ENCODE results near the gene AP4M1. TPM values are rescaled to one million over a fixed set of nuclear protein-coding genes. Genes with fewer than 3 reads are reported as not detected.

The AP4M1 gene, protein sequence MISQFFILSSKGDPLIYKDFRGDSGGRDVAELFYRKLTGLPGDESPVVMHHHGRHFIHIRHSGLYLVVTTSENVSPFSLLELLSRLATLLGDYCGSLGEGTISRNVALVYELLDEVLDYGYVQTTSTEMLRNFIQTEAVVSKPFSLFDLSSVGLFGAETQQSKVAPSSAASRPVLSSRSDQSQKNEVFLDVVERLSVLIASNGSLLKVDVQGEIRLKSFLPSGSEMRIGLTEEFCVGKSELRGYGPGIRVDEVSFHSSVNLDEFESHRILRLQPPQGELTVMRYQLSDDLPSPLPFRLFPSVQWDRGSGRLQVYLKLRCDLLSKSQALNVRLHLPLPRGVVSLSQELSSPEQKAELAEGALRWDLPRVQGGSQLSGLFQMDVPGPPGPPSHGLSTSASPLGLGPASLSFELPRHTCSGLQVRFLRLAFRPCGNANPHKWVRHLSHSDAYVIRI
- polyA plus RNA-seq (2011; rRNA removed), result 13.7 and 16.6 TPM in 2 replicates
- 17.3 and 19.4 TPM in 2 replicates for polyA plus RNA-seq (2012; cell fraction: cytosol; rRNA removed)
- 35.9 and 37.0 TPM in 2 replicates for polyA plus RNA-seq (2012; cell fraction: nucleus; rRNA removed)
- 16.5 to 18.3 TPM (median 18.1 TPM) in 3 replicates for polyA plus RNA-seq (2017; fragmentation: RNase III; extraction: RNeasy Plus Mini Kit Qiagen cat#74134 plus additional on column Dnase treatment)
- polyA minus RNA-seq (2011; rRNA and poly(A)+ RNA removed), result 22.7 and 28.1 TPM in 2 replicates

DNA sequence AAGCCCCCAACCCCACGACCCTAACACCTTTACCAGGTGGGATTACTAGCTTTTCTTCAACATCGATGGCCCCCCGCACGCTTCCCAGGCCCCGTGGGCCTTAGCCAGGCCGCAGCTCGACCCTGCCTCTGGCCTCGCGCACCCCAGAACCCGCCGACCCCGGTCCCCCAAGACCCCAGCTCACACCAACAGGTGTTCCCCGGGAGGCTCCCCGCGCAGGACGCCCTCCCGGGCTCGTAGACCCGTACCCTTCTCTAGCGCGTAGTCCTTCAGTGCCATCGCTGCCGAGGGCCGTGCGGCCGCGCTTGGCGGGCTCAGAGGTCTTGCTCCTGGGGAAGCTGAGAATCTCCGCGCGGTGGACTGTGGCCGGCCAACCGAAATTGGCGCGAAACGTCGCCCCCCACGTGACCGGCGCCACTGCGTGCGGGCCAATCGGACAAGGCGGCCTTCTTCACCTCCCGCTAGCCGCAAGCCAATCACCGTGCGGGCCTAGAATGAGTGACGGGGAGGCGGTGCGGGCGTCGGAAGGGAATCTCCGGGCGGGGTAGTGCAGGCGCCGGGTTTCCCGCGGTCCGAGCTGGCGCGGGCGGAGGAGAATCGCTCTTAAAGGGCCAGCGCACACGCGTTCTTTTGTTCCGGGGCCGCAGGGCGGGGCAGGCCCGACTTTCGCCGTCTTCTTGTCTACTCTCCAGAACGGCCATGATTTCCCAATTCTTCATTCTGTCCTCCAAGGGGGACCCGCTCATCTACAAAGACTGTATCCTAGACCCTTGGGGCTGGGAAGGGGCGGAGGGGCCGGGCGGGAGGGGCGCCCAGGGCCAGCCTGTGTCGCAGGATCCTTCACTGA lies at the start of gene AP4M1, which contains the start of gene MCM7:
Gene AP4M1, plus strand, starts transcription at position 628 of the 847 bp plus-strand sequence. Its CDS starts 72 bp downstream, at position 700.
Gene MCM7, minus strand, starts transcription at position 382 of the 847 bp plus-strand sequence. Its CDS starts 103 bp downstream, at position 279.
- DNase-seq (ENCODE audit: low read depth in 1 of 2, low spot score in 1 of 2), result peak; percentile 97 to 100
- Histone ChIP-seq H3K4me2 (peak within 1 kb of the TSS; percentile 85), H3K27ac (peak within 1 kb of the TSS; percentile 94 to 100), H3K9me3 (no peaks in the 10 kb centered on the region), H3K4me3 (peak within 1 kb of the TSS; percentile 98), H3K4me1 (peaks cover 18% of the 10 kb centered on the region)
- WGBS (ENCODE audit: missing lambda C conversion rate), result under 1% methylated on average over 45 of the region's 80 CpGs
- POLR2A ChIA-PET, result interaction anchor here (0.6 to 3.0 kb wide), 19 partner anchors 8 to 692 kb away, joined by 3 to 46 read pairs (median 6); partner anchors contain the start of genes BUD31, COPS6, LAMTOR4 and MBLAC1
- peak; percentile 89 to 91 for ATAC-seq
- CTCF ChIA-PET, result interaction anchor here (0.6 to 3.9 kb wide), 6 partner anchors 11 to 489 kb away, joined by 3 to 33 read pairs (median 4); partner anchors contain the start of gene COPS6
- no peak for FAIRE-seq
- TF ChIP-seq, protein P1, sequence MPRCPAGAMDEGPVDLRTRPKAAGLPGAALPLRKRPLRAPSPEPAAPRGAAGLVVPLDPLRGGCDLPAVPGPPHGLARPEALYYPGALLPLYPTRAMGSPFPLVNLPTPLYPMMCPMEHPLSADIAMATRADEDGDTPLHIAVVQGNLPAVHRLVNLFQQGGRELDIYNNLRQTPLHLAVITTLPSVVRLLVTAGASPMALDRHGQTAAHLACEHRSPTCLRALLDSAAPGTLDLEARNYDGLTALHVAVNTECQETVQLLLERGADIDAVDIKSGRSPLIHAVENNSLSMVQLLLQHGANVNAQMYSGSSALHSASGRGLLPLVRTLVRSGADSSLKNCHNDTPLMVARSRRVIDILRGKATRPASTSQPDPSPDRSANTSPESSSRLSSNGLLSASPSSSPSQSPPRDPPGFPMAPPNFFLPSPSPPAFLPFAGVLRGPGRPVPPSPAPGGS (IDR thresholded peaks at IDR 0.05), result peak; percentile 64; the same call in 1 of the 3 replicates
- TF ChIP-seq HEYL (CRISPR knock-in tag; IDR thresholded peaks at IDR 0.05), result no peak
- no peak for TF ChIP-seq ZNF302 (CRISPR knock-in tag; IDR thresholded peaks at IDR 0.05)
- no peak for TF ChIP-seq CHD2 (IDR thresholded peaks at IDR 0.05; ENCODE audit: low read length, partially characterized antibody)
- TF ChIP-seq RAD21 (conservative IDR thresholded peaks at IDR 0.05 in 1 of 2, IDR thresholded peaks at IDR 0.05 in 1 of 2), result no peak
- TF ChIP-seq, protein P2, sequence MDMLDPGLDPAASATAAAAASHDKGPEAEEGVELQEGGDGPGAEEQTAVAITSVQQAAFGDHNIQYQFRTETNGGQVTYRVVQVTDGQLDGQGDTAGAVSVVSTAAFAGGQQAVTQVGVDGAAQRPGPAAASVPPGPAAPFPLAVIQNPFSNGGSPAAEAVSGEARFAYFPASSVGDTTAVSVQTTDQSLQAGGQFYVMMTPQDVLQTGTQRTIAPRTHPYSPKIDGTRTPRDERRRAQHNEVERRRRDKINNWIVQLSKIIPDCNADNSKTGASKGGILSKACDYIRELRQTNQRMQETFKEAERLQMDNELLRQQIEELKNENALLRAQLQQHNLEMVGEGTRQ (IDR thresholded peaks at IDR 0.05), result peak; percentile 98
- TF ChIP-seq POLR2A (IDR thresholded peaks at IDR 0.05; ENCODE audit: low read length), result no peak
- TF ChIP-seq JUNB (IDR thresholded peaks at IDR 0.05), result no peak
- peak; percentile 31; the same call in 1 of the 2 replicates for TF ChIP-seq BHLHE40 (IDR thresholded peaks at IDR 0.05; ENCODE audit: low read depth, low read length)
- no peak for TF ChIP-seq MAZ (IDR thresholded peaks at IDR 0.05; ENCODE audit: borderline replicate concordance, low read depth, low read length)
- TF ChIP-seq, protein P3, sequence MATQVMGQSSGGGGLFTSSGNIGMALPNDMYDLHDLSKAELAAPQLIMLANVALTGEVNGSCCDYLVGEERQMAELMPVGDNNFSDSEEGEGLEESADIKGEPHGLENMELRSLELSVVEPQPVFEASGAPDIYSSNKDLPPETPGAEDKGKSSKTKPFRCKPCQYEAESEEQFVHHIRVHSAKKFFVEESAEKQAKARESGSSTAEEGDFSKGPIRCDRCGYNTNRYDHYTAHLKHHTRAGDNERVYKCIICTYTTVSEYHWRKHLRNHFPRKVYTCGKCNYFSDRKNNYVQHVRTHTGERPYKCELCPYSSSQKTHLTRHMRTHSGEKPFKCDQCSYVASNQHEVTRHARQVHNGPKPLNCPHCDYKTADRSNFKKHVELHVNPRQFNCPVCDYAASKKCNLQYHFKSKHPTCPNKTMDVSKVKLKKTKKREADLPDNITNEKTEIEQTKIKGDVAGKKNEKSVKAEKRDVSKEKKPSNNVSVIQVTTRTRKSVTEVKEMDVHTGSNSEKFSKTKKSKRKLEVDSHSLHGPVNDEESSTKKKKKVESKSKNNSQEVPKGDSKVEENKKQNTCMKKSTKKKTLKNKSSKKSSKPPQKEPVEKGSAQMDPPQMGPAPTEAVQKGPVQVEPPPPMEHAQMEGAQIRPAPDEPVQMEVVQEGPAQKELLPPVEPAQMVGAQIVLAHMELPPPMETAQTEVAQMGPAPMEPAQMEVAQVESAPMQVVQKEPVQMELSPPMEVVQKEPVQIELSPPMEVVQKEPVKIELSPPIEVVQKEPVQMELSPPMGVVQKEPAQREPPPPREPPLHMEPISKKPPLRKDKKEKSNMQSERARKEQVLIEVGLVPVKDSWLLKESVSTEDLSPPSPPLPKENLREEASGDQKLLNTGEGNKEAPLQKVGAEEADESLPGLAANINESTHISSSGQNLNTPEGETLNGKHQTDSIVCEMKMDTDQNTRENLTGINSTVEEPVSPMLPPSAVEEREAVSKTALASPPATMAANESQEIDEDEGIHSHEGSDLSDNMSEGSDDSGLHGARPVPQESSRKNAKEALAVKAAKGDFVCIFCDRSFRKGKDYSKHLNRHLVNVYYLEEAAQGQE (IDR thresholded peaks at IDR 0.05), result no peak
- TF ChIP-seq PHF8 (IDR thresholded peaks at IDR 0.05; ENCODE audit: borderline replicate concordance, low read depth), result peak; percentile 23; the same call in 1 of the 2 replicates
- no peak for TF ChIP-seq NR3C1 (IDR thresholded peaks at IDR 0.05)
- TF ChIP-seq, protein P4, sequence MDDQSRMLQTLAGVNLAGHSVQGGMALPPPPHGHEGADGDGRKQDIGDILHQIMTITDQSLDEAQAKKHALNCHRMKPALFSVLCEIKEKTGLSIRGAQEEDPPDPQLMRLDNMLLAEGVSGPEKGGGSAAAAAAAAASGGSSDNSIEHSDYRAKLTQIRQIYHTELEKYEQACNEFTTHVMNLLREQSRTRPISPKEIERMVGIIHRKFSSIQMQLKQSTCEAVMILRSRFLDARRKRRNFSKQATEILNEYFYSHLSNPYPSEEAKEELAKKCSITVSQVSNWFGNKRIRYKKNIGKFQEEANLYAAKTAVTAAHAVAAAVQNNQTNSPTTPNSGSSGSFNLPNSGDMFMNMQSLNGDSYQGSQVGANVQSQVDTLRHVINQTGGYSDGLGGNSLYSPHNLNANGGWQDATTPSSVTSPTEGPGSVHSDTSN (IDR thresholded peaks at IDR 0.05), result peak; percentile 98
- TF ChIP-seq KDM1A (IDR thresholded peaks at IDR 0.05; ENCODE audit: low read depth), result no peak
- TF ChIP-seq, protein P5, sequence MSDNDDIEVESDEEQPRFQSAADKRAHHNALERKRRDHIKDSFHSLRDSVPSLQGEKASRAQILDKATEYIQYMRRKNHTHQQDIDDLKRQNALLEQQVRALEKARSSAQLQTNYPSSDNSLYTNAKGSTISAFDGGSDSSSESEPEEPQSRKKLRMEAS (IDR thresholded peaks at IDR 0.05), result peak; percentile 92
- TF ChIP-seq, protein P6, sequence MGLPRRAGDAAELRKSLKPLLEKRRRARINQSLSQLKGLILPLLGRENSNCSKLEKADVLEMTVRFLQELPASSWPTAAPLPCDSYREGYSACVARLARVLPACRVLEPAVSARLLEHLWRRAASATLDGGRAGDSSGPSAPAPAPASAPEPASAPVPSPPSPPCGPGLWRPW (IDR thresholded peaks at IDR 0.05), result no peak
- no peak for TF ChIP-seq ZC3H11A (IDR thresholded peaks at IDR 0.05)
- peak; percentile 68; the same call in 1 of the 2 replicates for TF ChIP-seq KDM5A (IDR thresholded peaks at IDR 0.05)
- no peak for TF ChIP-seq SREBF2 (IDR thresholded peaks at IDR 0.05)
- peak; percentile 38; the same call in 1 of the 2 replicates for TF ChIP-seq MYC (IDR thresholded peaks at IDR 0.05; ENCODE audit: borderline replicate concordance, low read length)
- TF ChIP-seq, protein P7, sequence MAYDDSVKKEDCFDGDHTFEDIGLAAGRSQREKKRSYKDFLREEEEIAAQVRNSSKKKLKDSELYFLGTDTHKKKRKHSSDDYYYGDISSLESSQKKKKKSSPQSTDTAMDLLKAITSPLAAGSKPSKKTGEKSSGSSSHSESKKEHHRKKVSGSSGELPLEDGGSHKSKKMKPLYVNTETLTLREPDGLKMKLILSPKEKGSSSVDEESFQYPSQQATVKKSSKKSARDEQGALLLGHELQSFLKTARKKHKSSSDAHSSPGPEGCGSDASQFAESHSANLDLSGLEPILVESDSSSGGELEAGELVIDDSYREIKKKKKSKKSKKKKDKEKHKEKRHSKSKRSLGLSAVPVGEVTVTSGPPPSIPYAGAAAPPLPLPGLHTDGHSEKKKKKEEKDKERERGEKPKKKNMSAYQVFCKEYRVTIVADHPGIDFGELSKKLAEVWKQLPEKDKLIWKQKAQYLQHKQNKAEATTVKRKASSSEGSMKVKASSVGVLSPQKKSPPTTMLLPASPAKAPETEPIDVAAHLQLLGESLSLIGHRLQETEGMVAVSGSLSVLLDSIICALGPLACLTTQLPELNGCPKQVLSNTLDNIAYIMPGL (CRISPR knock-in tag; IDR thresholded peaks at IDR 0.05; ENCODE audit: borderline replicate concordance), result no peak
- no peak for TF ChIP-seq NFE2L2 (conservative IDR thresholded peaks at IDR 0.05; ENCODE audit: low read length)
- no peak for TF ChIP-seq RCOR1 (IDR thresholded peaks at IDR 0.05; ENCODE audit: low read depth, low read length)
- TF ChIP-seq HOXA7 (CRISPR knock-in tag; IDR thresholded peaks at IDR 0.05), result peak; percentile 57
- TF ChIP-seq FOSB (CRISPR knock-in tag; IDR thresholded peaks at IDR 0.05), result peak; percentile 80; the same call in 1 of the 2 replicates
- TF ChIP-seq FOSL2 (IDR thresholded peaks at IDR 0.05), result no peak
- no peak for TF ChIP-seq FOSL2 (CRISPR knock-in tag; IDR thresholded peaks at IDR 0.05)

Measured in A549 (cell line).